Stimulated activated CD4-positive, alpha-beta T cell treated with anti-CD3 and anti-CD28 coated beads, Interleukin-12 subunit alpha, Interleukin-12 subunit beta, amount 100 ng/mL, for 24 hours (primary cell): ENCODE data around the gene IQCE.
A peak's percentile ranks its signal among the peaks of the same experiment; 100 is the strongest.
"Not testable (repeated sequence)": the region's sequence is repeated elsewhere in the genome, so short reads cannot be mapped to it uniquely, and the experiment has no call there.

Source experiments
- DNase-seq, 2 experiments: peaks; one replicate each; pipeline ENCODE4 v3.0.0-alpha.2; 2020; ENCODE audit warnings: low read depth in 2 of 2

The IQCE gene

GRCh38 chr7:2520761-2521290 lies 38.0 kb upstream of the IQCE start:
- DNase-seq: peak in 1 of 2 experiments; percentile 13

GRCh38 chr7:2521341-2521745 lies 37.4 kb upstream of the IQCE start:
- DNase-seq: no peak

GRCh38 chr7:2521952-2522591 lies 36.7 kb upstream of the IQCE start:
- peak; percentile 47 to 63 for DNase-seq

GRCh38 chr7:2522780-2523433 lies 35.9 kb upstream of the IQCE start:
- peak in 1 of 2 experiments; percentile 31 for DNase-seq

DNA sequence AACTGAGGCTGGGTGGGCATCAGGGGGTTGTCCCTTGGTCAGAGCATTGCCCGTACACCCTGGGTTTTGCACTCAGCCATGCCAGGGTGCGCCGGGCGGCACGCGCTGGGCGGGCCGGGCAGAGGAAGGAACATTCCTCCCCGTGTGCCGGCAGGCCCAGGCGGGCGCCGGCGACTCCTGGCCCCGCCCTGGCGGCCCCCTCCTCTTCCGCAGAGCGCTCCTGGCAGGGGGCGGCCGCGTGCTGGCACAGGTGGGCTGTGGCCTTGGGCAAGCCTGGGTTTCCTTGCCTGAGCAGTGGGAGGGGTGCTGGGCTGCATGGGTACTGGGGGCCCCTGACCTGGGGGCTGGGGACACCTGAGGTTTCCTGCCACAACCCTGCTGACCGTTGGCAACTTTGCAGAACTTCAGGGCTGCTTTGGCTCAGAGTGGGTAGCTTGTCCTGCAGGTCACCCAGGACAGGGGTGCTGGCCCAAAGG lies 35.3 kb upstream of the IQCE start:
- no peak for DNase-seq

DNA sequence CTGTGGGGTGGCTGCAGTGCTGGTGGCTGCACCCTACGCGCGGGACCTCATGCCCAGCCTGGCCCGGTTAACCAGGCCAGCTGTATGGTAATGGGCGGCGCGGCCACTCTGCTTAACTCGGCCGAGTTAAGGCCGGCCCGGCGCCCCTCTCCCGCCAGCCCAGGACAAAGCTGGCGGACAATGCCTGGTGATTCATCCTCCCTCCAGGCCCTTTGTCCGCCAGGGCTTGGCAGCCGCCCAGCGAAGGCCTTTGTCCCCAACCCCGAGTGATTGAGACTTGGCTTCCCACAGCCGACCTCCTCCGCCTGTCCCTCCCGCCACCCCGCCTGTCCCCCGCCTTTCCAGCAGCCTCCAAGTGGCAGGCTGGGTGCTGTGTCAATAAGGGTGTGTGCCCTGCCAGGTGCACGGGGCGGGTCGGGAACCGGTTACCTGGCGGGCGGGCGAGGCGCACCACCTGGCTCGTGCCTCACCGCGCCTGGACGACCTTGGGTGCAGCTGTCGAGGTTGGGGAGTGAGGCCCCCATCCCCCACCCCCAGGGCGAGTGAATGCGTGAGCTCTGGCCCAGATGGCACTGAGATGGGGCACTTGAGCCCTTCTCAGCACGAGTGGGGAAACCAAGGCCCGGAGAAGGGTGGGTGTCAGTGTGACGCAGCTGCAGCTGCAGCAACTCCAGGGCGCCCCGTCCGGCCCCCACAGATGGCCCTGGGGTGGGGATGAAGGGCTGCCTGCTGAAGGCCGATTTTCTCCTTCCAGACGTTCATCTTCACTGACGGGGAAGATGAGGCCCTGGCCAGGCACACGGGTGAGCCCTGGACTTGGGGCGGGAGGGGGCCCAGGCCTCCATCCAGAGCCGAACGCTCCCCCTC lies 34.6 kb upstream of the IQCE start:
- DNase-seq: no peak

DNA sequence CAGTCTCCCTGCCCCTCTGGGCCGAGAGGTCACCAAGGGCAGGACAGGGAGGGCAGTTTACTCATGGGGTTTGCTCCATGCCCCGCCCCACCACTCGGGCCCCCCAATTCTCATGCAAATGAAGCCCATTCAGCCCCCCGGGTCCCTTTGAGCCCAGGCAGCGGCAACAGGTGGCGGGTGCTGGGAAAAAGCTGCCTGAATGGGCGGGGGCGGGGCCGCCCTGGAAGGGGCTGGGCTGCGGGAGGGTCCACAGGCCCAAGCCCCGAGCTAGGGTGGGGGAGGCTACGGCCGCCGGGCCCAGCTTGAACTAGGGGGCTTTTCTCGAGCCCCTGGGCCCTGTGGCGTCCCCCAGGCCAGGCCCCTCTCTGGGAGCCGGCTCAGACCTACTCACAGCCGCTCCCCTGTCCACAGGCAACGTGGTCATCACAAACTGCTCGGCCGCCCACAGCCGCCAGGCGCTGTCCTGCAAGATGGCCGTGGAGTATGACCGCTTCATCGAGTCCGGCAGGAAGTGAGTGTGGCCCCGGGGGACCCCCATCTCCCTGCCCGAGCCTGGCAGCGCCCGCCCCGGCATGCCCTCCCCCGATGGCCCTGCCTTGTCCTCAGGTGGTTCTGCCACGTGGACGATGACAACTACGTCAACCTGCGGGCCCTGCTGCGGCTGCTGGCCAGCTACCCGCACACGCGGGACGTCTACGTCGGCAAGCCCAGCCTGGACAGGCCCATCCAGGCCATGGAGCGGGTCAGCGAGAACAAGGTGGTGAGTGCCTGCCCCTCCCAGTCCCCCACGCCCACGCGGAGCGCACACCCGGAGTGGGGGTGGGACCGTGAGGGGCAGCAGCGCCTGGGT lies 33.7 kb upstream of the IQCE start:
- DNase-seq: no peak

DNA sequence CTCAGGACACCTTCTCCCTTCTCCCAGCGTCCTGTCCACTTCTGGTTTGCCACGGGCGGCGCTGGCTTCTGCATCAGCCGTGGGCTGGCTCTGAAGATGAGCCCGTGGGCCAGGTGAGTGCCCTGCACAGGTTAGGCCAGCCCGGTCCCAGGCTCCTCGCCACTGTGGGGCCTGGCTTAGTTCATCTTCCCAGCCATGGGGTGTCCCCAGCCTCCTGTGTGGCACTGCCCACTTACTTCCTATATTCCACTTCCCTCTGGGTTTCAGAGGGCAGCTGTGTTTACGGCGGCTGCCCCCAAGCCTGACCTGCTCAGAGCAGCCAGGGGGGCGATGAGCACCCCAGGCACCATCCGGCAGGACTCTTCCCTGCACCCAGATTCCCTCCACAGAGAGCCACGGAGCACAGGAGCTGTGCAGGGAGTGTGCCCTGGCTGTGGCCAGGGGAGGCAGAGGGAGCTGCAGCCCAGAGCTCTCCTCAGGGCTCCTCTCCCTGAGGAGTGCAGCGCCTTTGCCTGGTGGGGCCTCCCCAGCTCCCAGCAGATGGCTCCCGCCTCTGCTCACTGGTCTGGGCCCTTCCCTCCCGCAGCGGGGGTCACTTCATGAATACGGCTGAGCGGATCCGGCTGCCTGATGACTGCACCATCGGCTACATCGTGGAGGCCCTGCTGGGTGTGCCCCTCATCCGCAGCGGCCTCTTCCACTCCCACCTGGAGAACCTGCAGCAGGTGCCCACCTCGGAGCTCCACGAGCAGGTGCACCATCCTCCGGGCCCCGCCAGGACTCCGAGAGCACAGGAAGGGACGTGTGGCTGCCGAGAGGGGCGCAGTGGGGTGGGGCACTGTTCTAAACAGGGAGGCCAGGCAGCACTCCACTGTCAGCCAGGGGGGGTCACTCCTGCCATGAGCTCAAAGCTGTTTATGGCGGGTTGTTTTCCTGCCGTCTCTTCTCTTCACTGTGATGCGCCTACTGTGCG lies 32.8 kb upstream of the IQCE start:
- no peak for DNase-seq

DNA sequence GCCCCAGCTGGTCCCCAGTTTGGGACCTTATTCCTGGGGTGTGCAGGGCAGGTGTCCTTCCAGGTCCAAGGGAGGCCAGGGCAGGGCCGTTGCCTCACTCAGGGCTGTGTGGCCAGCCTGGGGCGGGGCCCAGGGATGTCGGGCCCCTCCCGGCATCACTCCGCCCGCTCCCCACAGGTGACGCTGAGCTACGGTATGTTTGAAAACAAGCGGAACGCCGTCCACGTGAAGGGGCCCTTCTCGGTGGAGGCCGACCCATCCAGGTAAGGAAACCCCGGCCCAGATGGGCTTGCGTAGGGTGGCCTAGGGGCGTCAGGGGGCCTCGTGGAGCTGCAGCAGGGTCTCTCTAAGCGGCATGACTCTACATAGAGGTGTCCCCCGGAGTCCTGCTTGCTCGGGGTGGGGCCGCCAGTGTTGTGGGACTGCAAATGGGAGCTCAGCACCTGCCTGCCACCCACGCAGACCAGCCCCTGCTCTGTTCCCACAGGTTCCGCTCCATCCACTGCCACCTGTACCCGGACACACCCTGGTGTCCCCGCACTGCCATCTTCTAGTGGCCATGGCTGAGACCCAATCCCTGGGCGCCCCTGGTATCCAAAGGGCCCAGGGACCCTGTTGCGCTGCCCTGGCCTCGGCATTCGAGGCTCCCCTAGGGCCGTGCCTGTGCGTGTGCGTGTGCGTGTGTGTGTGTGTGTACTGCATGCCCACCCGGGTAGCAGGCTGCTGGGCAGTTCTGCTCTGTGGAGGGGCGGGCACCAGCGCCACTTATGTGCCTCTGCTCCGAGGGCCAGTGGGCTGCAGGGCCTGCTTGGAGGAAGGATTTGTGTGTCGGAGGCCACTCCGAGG lies 31.9 kb upstream of the IQCE start:
- DNase-seq: no peak

DNA sequence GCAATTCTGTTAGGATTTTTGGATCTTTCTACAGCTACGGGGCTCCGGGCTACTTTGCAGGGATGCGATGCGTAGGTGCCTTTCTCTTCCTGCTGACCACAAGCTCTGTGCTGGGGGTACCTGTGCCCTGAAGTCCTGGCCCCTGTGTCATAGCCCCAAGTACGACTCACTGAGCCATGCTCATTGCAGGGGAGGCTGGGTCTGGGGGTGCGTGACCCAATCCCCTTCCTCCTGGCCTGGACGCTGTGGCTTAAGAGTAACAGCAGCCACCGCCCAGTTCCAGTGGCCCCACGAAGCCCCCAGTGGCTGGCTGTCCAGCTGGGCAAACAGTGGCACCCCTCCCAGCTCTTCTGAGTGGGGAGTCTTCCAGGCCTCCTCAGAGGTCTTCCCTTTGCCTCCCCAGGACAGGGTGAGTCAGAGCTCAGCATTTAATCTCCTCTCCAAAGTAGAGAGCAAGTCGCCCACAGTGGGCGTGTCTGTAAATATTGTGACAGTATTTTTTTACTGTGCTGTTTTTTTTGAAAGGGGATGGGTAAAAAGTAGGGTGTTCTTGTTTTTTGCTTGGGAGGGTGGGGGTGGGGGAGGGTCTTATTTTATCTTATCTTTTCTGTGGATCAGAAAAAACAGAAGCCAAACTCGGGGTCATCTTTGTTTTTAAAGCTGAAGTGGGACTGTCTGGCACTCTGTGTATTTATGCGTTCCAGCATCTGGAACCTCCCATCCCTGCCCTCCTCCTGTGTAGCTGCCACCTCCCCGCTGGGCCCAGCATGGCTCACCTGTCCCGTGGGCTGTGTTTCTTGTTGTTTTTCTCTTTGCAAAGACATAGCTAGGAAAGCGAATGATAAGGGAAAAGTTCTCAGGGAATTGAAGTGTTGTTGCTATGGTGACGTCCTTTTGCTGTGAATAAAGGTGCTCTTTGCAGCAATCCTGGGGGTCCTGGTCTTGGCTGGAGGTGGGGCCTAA lies 31.0 kb upstream of the IQCE start:
- DNase-seq: peak in 1 of 2 experiments; percentile 37

DNA sequence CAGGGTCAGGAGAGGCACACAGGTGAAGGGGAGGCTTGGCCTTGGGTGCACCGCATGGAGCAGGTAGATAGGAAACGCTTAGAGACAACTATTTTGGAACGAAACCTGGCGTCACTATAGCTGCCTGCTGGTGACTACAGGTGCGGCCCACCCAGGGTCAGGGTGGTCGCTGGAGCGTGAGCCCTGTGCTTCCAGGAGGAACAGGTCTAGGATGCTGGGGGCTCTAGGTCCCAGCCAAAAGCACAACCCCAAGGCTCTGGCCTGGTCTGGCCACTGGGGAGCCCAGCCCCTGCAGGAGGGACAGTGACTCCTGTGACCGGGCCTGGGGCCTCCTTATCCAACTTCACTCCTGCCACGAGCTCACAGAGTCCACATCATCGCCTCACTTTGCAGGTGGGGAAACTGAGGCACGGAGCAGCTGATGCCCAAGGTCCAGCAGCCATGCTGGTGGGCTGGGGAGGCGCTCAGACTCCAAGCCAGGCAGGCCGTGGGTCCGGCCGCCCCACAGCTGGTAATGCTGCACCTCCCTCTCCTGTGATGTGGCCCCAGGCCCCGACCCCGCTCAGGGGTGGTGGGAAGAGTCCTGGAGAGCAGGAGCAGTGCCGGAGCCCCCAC lies 30.2 kb upstream of the IQCE start:
- DNase-seq: no peak

DNA sequence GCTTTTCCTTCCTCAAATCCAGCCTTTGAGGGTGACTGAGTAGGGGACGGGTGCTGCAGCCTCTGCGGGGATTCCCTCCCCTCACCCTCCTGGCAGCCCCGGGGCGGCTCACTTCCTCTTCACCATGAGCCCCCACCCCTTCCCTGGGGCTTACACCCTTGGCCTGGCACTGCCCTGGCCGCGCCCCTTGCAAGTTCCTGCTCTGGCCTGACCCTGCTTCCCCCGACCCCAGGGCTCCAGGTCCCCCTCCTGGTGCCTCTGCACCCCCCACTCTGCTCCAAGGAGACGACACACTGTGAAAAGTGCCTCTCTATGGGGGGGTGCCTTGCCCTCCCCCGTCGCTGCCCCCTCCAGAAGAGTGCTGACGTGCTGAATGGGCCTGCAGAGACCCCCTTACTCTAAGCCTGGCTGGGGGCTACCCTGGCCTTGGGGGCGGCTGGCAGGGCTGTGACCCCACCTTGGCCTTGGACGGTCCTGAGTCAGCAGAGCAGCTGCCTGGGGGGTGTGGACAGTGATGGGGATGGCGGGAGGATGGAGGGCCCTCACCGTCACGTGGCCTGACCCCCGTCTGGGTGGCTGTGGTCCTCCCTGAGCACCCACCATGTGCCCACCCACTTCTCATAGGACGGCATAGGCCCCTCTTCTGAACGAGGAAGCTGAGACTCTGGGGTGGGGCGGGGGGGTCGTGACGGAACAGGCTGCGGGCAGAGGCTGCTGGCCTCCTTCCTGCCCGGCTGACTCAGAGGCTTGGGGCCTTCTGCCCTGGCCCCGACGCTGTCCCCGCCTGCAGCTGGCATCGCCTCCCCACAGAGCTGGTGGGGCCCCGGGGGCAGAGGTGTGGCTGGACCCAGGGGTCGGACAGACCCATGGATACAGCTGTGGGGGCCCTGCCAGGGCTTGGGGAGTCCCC lies 29.4 kb upstream of the IQCE start:
- peak in 1 of 2 experiments; percentile 25 for DNase-seq

GRCh38 chr7:2530071-2530987 lies 28.4 kb upstream of the IQCE start:
- DNase-seq: no peak

DNA sequence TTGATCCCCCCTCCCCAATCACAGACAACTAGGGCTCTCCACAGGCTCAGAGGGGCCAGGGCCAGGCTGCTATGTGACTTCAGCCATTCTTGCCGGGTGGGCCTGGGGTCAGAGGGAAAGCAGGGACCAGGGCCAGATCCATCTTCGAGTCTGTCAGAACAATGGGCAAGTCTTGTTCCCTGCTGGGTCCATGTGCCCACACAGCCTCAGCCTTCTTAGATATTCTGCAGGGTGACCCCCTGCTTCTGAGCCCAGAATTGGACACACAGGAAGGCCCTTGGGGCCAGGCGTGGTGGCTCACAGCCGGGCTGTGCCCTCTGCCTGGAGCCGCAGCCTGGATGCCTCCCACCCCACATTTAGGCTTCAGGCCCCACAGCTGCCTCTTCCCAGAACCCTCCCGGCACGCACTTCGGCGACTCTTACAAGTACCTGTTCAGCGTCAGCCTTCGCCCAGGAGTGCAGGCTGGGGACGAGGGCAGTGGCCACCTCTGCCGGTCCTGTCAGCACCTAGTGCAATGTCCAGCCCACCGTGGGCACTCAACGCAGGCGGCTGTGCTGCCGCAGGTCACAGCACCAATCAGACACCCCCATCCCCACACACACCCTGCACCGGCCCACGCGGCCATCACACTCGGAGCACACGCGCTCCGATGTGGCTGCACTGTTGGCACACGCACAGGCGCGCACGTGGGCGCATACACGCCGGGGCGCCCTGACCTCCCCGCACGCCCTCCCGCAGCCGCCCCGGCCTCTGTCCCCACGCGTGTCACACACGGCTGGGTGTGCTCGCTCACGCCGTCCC lies 27.6 kb upstream of the IQCE start:
- DNase-seq: not testable (repeated sequence)

- DNase-seq: not testable (repeated sequence)
Observed at GRCh38 chr7:2531796-2532110, 27.0 kb upstream of the IQCE start.
